ENCODE measurements around the gene GON4L. TPM values are rescaled to one million over a fixed set of nuclear protein-coding genes. Genes with fewer than 3 reads are reported as not detected.

Gene GON4L
- polyA plus RNA-seq, 1 of the 3 experiments (the other 2 are of a cell fraction), result 16.5 TPM

- ChIA-PET POLR2A (no interaction called here), CTCF (no interaction called here)
- no peak overlapping the region for H3K4me3 ChIP-seq (ENCODE audit: low read depth in 2 of 2, low read length in 1 of 2)
- H3K79me2 ChIP-seq (ENCODE audit: insufficient read depth), result no peaks in the 10 kb centered on the region
- H3K27me3 ChIP-seq (ENCODE audit: insufficient read depth), result no peaks in the 10 kb centered on the region
- peaks cover 33 to 55% of the 10 kb centered on the region in 2 experiments for H3K36me3 ChIP-seq (replicated peaks in 1 of 2; ENCODE audit: control insufficient read depth in 1 of 2, insufficient read depth in 2 of 2, low read length in 1 of 2)
- TF ChIP-seq JUND (IDR thresholded peaks at IDR 0.05) (no peak), TEAD4 (IDR thresholded peaks at IDR 0.05; ENCODE audit: borderline replicate concordance, insufficient read depth) (no peak), ELF1 (IDR thresholded peaks at IDR 0.05) (no peak), POLR2AphosphoS5 (IDR thresholded peaks at IDR 0.05; ENCODE audit: low read depth, low read length) (no peak), GABPA (IDR thresholded peaks at IDR 0.05; ENCODE audit: low read depth) (no peak), FOXM1 (IDR thresholded peaks at IDR 0.05; ENCODE audit: low read depth) (no peak), SMC3 (IDR thresholded peaks at IDR 0.05; ENCODE audit: low read depth, low read length) (no peak), RFX5 (IDR thresholded peaks at IDR 0.05; ENCODE audit: low read length) (no peak), YY1 (IDR thresholded peaks at IDR 0.05; ENCODE audit: low read depth) (no peak), SIN3A (IDR thresholded peaks at IDR 0.05; ENCODE audit: borderline replicate concordance, low read depth, low read length) (no peak), RCOR1 (IDR thresholded peaks at IDR 0.05; ENCODE audit: low read length) (no peak), TCF12 (IDR thresholded peaks at IDR 0.05) (no peak), FOXJ3 (CRISPR knock-in tag; IDR thresholded peaks at IDR 0.05) (no peak), TAF1 (IDR thresholded peaks at IDR 0.05; ENCODE audit: borderline replicate concordance, low read depth, low read length) (no peak), USF2 (IDR thresholded peaks at IDR 0.05; ENCODE audit: borderline replicate concordance, low read depth, low read length) (no peak)
- no peak overlapping the region for H3K4me2 ChIP-seq
- H3K4me1 ChIP-seq (ENCODE audit: control insufficient read depth in 1 of 2, insufficient read depth in 2 of 2, low read depth in 1 of 2, low read length in 1 of 2), result no peaks in the 10 kb centered on the region
- no peak overlapping the region for H3K9ac ChIP-seq
- DNase-seq, result no peak
- H3K9me3 ChIP-seq, result no peaks in the 10 kb centered on the region
- 97% methylated on average over 4 of the region's 4 CpGs for WGBS (ENCODE audit: low lambda C conversion rate)
- H3K9me2 ChIP-seq, result no peaks in the 10 kb centered on the region
- peaks cover 3% of the 10 kb centered on the region for H3F3A ChIP-seq (replicated peaks; ENCODE audit: insufficient read depth)
- H3K27ac ChIP-seq (ENCODE audit: low read depth in 2 of 2, low read length in 1 of 2), result no peak overlapping the region
- no peak overlapping the region for H2AFZ ChIP-seq (ENCODE audit: low read depth)
- no peaks in the 10 kb centered on the region for H4K20me1 ChIP-seq (ENCODE audit: insufficient read depth)
Observed at GRCh38 chr1:155776414-155776813, 80.6 kb downstream of the GON4L start.

GRCh38 chr1:155773221-155773620 lies 83.8 kb downstream of the GON4L start:
- H3K4me3 ChIP-seq (ENCODE audit: low read depth in 2 of 2, low read length in 1 of 2), result no peak overlapping the region
- no peak overlapping the region for H2AFZ ChIP-seq (ENCODE audit: low read depth)
- H3K27ac ChIP-seq (ENCODE audit: low read depth in 2 of 2, low read length in 1 of 2), result no peak overlapping the region
- no peaks in the 10 kb centered on the region for H3K9me2 ChIP-seq
- H3K36me3 ChIP-seq (replicated peaks in 1 of 2; ENCODE audit: control insufficient read depth in 1 of 2, insufficient read depth in 2 of 2, low read length in 1 of 2), result peaks cover 55 to 80% of the 10 kb centered on the region in 2 experiments
- no peaks in the 10 kb centered on the region for H3K27me3 ChIP-seq (ENCODE audit: insufficient read depth)
- H3F3A ChIP-seq (replicated peaks; ENCODE audit: insufficient read depth), result peaks cover 7% of the 10 kb centered on the region
- ChIA-PET POLR2A (no interaction called here), CTCF (interaction anchor here (1.8 kb wide), 1 partner anchor 293 kb away, joined by 4 read pairs; no protein-coding TSS in a partner anchor)
- H3K4me1 ChIP-seq (ENCODE audit: control insufficient read depth in 1 of 2, insufficient read depth in 2 of 2, low read depth in 1 of 2, low read length in 1 of 2), result no peaks in the 10 kb centered on the region
- no peak overlapping the region for H3K4me2 ChIP-seq
- H4K20me1 ChIP-seq (ENCODE audit: insufficient read depth), result no peaks in the 10 kb centered on the region
- no peaks in the 10 kb centered on the region for H3K9me3 ChIP-seq
- H3K79me2 ChIP-seq (ENCODE audit: insufficient read depth), result no peaks in the 10 kb centered on the region
- WGBS (ENCODE audit: low lambda C conversion rate), result 96% methylated on average over 2 of the region's 2 CpGs
- DNase-seq, result no peak
- no peak for TF ChIP-seq REST (IDR thresholded peaks at IDR 0.05; ENCODE audit: low read depth, low read length)
- TF ChIP-seq FOSL2 (IDR thresholded peaks at IDR 0.05; ENCODE audit: borderline replicate concordance, low read depth), result no peak
- TF ChIP-seq FOXJ3 (CRISPR knock-in tag; IDR thresholded peaks at IDR 0.05), result no peak
- no peak for TF ChIP-seq GATA2 (CRISPR knock-in tag; IDR thresholded peaks at IDR 0.05)
- TF ChIP-seq TAF1 (IDR thresholded peaks at IDR 0.05; ENCODE audit: borderline replicate concordance, low read depth, low read length), result no peak
- no peak for TF ChIP-seq FOXM1 (IDR thresholded peaks at IDR 0.05; ENCODE audit: low read depth)
- no peak for TF ChIP-seq GABPA (IDR thresholded peaks at IDR 0.05; ENCODE audit: low read depth)
- no peak for TF ChIP-seq EP300 (IDR thresholded peaks at IDR 0.05; ENCODE audit: borderline replicate concordance in 1 of 2, low read depth in 1 of 2, low read length in 1 of 2)
- no peak for TF ChIP-seq NFIC (IDR thresholded peaks at IDR 0.05; ENCODE audit: borderline replicate concordance)
- TF ChIP-seq SMC3 (IDR thresholded peaks at IDR 0.05; ENCODE audit: low read depth, low read length), result no peak
- TF ChIP-seq RCOR1 (IDR thresholded peaks at IDR 0.05; ENCODE audit: low read length), result no peak
- TF ChIP-seq MAX (IDR thresholded peaks at IDR 0.05; ENCODE audit: low read depth), result no peak
- TF ChIP-seq MXI1 (IDR thresholded peaks at IDR 0.05; ENCODE audit: low read depth, low read length), result no peak
- TF ChIP-seq EZH2phosphoT487 (IDR thresholded peaks at IDR 0.05; ENCODE audit: borderline replicate concordance, low read depth), result no peak
- no peak overlapping the region for H3K9ac ChIP-seq
